HG03097 (cell line): ENCODE data around the gene GRID2.

Source experiments
- ATAC-seq: cut with Tn5 transposase; IDR thresholded peaks from one replicate; pipeline ENCODE4 v1.9.1; 2021; ENCODE audit not compliant: unreplicated experiment, low FRiP score

Gene GRID2

GRCh38 chr4:92520563-92520962 is 216.8 kb downstream of the GRID2 start:
- ATAC-seq: no peak

GRCh38 chr4:92521941-92522340 is 218.2 kb downstream of the GRID2 start:
- no peak for ATAC-seq

GRCh38 chr4:92522356-92522755 is 218.6 kb downstream of the GRID2 start:
- no peak for ATAC-seq

GRCh38 chr4:92524131-92524530 is 220.4 kb downstream of the GRID2 start:
- ATAC-seq: no peak

- ATAC-seq: no peak
These were observed 224.8 kb downstream of the GRID2 start for GRCh38 chr4:92528541-92528940.

- no peak for ATAC-seq
These were observed 225.7 kb downstream of the GRID2 start for GRCh38 chr4:92529510-92529909.

- no peak for ATAC-seq
These were observed 231.8 kb downstream of the GRID2 start for GRCh38 chr4:92535599-92535998.

- ATAC-seq: no peak
These were observed 247.8 kb downstream of the GRID2 start for GRCh38 chr4:92551616-92552015.

GRCh38 chr4:92566269-92566668 is 262.5 kb downstream of the GRID2 start:
- ATAC-seq: no peak

GRCh38 chr4:92580816-92581215 is 277.1 kb downstream of the GRID2 start:
- no peak for ATAC-seq

GRCh38 chr4:92599044-92599443 is 295.3 kb downstream of the GRID2 start:
- ATAC-seq: no peak

- ATAC-seq: no peak
These were observed 296.9 kb downstream of the GRID2 start for GRCh38 chr4:92600638-92601037.

GRCh38 chr4:92606227-92606626 is 302.5 kb downstream of the GRID2 start:
- ATAC-seq: no peak

- ATAC-seq: no peak
These were observed 311.3 kb downstream of the GRID2 start for GRCh38 chr4:92615049-92615448.

GRCh38 chr4:92618968-92619367 is 315.2 kb downstream of the GRID2 start:
- ATAC-seq: no peak

- no peak for ATAC-seq
These were observed 325.5 kb downstream of the GRID2 start for GRCh38 chr4:92629302-92629701.

- no peak for ATAC-seq
These were observed 331.1 kb downstream of the GRID2 start for GRCh38 chr4:92634882-92635281.

GRCh38 chr4:92636038-92636806 is 332.5 kb downstream of the GRID2 start:
- ATAC-seq: no peak

- no peak for ATAC-seq
These were observed 337.6 kb downstream of the GRID2 start for GRCh38 chr4:92641409-92641808.

GRCh38 chr4:92646826-92647225 is 343.1 kb downstream of the GRID2 start:
- ATAC-seq: no peak

GRCh38 chr4:92651536-92651935 is 347.8 kb downstream of the GRID2 start:
- ATAC-seq: no peak

GRCh38 chr4:92654084-92654483 is 350.3 kb downstream of the GRID2 start:
- no peak for ATAC-seq

- ATAC-seq: no peak
These were observed 353.9 kb downstream of the GRID2 start for GRCh38 chr4:92657695-92658094.
